HEK293T (cell line): ENCODE results near the gene ALDH16A1.

ENCODE experiments used
- CTCF ChIA-PET: fragments of 350-600 bp; formaldehyde crosslinking; extraction: SDS; loops from one replicate; lab custom pipeline; 2021; ENCODE audit warnings: antibody characterized with exemption, inconsistent platforms; lab: Yijun Ruan, JAX
- POLR2A ChIA-PET: fragments of 350-600 bp; formaldehyde crosslinking; extraction: SDS; loops from one replicate; lab custom pipeline; 2020; ENCODE audit warnings: antibody characterized with exemption, inconsistent platforms; lab: Yijun Ruan, JAX
- DNase-seq: peaks from one replicate; pipeline ENCODE4 v3.0.0; 2012; ENCODE audit warnings: mixed read lengths; ENCODE audit errors: extremely low spot score
- ARNT ChIP-seq: fragments of 450-650 bp; IDR thresholded peaks from 2 replicates; pipeline ENCODE4 v1.6.1; 2017; ENCODE audit warnings: mild to moderate bottlenecking
- BHLHE40 ChIP-seq: fragments of 450-650 bp; IDR thresholded peaks from 2 replicates; pipeline ENCODE4 v1.6.1; 2016; ENCODE audit warnings: mild to moderate bottlenecking, moderate library complexity, borderline replicate concordance
- CTBP1 ChIP-seq: fragments of 450-650 bp; IDR thresholded peaks from 2 replicates; pipeline ENCODE4 v1.6.1; 2016; ENCODE audit warnings: borderline replicate concordance
- ELF4 ChIP-seq: fragments of 450-650 bp; IDR thresholded peaks from 2 replicates; pipeline ENCODE4 v1.6.1; 2017; ENCODE audit warnings: antibody characterized with exemption
- FOXA1 ChIP-seq: fragments of 450-650 bp; IDR thresholded peaks from 2 replicates; pipeline ENCODE4 v1.6.1; 2016; ENCODE audit warnings: mild to moderate bottlenecking
- FOXK2 ChIP-seq: fragments of 450-650 bp; IDR thresholded peaks from 2 replicates; pipeline ENCODE4 v1.6.1; 2016; ENCODE audit warnings: mild to moderate bottlenecking
- FOXM1 ChIP-seq: fragments of 450-650 bp; IDR thresholded peaks from 2 replicates; pipeline ENCODE4 v1.6.1; 2017; ENCODE audit warnings: mild to moderate bottlenecking, borderline replicate concordance
- HDGF ChIP-seq: fragments of 450-650 bp; IDR thresholded peaks from 2 replicates; pipeline ENCODE4 v1.6.1; 2017; ENCODE audit warnings: antibody characterized with exemption, borderline replicate concordance
- L3MBTL2 ChIP-seq: fragments of 450-650 bp; conservative IDR thresholded peaks from 2 replicates; pipeline ENCODE4 v1.6.1; 2016; ENCODE audit warnings: mild to moderate bottlenecking
- LEF1 ChIP-seq: fragments of 450-650 bp; IDR thresholded peaks from 2 replicates; pipeline ENCODE4 v1.6.1; 2017; ENCODE audit warnings: mild to moderate bottlenecking, borderline replicate concordance
- NFRKB ChIP-seq: fragments of 450-650 bp; IDR thresholded peaks from 2 replicates; pipeline ENCODE4 v1.6.1; 2016; ENCODE audit warnings: mild to moderate bottlenecking, moderate library complexity
- SP1 ChIP-seq: fragments of 450-650 bp; IDR thresholded peaks from 2 replicates; pipeline ENCODE4 v1.6.1; 2017
- SUZ12 ChIP-seq: fragments of 450-650 bp; IDR thresholded peaks from 2 replicates; pipeline ENCODE4 v1.6.1; 2016; ENCODE audit warnings: mild to moderate bottlenecking
- TARDBP ChIP-seq: fragments of 450-650 bp; IDR thresholded peaks from 2 replicates; pipeline ENCODE4 v1.6.1; 2016
- ZNF384 ChIP-seq: fragments of 450-650 bp; IDR thresholded peaks from 2 replicates; pipeline ENCODE4 v1.6.1; 2016
- TF ChIP-seq, protein P1 (sequence below): fragments of 450-650 bp; IDR thresholded peaks from 2 replicates; pipeline ENCODE4 v1.6.1; 2016

Gene ALDH16A1

DNA sequence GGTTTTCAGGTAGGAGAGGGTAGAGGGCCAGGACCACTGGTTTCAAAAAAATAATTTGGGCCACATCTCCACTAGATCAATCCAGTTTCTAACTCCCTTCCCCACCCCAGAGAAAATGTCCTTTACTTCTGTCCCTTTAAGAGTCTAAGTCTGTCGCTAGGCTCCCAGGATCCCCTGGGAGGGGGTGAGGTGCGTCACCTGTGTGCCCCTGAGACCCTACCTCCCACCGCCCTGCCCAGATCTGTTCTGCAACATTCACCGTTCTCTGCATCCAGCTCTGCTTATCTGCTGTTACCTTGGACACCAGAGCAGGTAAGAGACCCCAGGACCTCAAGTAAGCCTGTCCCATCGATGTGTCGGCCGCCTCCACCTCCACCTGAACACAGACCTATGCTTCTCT, 27.8 kb upstream of the ALDH16A1 start, which contains the start of gene GFY:
GFY (plus strand) TSS at position 211 of the 400 bp plus-strand sequence. CDS start 1,043 bp downstream, outside the sequence.
- ChIA-PET CTCF (interaction anchor here (1.2 to 2.1 kb wide), 2 partner anchors 22 to 34 kb away, joined by 5 to 9 read pairs; no protein-coding TSS in a partner anchor), POLR2A (interaction anchor here (1.2 to 3.2 kb wide), 4 partner anchors 17 to 28 kb away, joined by 3 to 13 read pairs (median 8); partner anchors contain the start of genes ALDH16A1 and PIH1D1)
- no peak for TF ChIP-seq L3MBTL2
- TF ChIP-seq SP1: no peak
- no peak for TF ChIP-seq FOXK2
- TF ChIP-seq ELF4: no peak
- TF ChIP-seq BHLHE40: no peak
- no peak for TF ChIP-seq FOXM1
- TF ChIP-seq, protein P1, sequence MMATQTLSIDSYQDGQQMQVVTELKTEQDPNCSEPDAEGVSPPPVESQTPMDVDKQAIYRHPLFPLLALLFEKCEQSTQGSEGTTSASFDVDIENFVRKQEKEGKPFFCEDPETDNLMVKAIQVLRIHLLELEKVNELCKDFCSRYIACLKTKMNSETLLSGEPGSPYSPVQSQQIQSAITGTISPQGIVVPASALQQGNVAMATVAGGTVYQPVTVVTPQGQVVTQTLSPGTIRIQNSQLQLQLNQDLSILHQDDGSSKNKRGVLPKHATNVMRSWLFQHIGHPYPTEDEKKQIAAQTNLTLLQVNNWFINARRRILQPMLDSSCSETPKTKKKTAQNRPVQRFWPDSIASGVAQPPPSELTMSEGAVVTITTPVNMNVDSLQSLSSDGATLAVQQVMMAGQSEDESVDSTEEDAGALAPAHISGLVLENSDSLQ: no peak
- no peak for DNase-seq

DNA sequence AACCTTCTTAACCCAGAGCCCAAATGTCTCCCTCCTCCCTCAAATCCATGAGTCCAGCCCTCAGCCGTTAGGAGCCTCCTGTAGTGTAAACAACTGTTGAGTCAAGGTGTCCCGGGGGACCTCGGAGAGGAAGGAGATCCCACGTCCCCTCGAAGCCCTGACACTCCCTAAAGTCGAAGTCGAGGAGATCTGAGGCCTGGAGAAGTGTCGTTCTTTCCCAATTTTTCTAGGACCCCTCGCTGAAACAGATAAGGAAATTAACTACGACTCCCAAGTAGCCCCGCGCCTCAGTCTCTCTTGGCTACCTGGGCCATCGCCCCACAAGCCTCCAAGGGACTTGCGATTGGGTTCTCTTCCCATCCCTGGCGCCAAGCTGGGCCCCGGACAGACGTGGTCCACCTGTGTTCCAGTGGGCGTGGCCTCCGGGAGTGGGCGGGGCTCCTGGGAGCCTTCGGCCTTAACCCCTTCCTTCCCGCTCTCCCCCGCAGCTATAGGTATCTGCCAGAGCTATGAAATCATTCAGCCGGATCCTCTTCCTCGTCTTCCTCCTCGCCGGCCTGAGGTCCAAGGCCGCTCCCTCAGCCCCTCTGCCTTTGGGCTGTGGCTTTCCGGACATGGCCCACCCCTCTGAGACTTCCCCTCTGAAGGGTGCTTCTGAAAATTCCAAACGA, 27.0 kb upstream of the ALDH16A1 start:
- ChIA-PET POLR2A (interaction anchor here (0.8 to 3.2 kb wide), 5 partner anchors 14 to 27 kb away, joined by 3 to 13 read pairs (median 3); partner anchors contain the start of genes ALDH16A1 and PIH1D1), CTCF (interaction anchor here (1.2 to 2.1 kb wide), 3 partner anchors 10 to 35 kb away, joined by 3 to 9 read pairs (median 5); no protein-coding TSS in a partner anchor)
- peak; percentile 66 for DNase-seq
- no peak for TF ChIP-seq ARNT
- TF ChIP-seq FOXA1: no peak
- no peak for TF ChIP-seq L3MBTL2
- TF ChIP-seq HDGF: no peak
- TF ChIP-seq, protein P1: no peak
- TF ChIP-seq SUZ12: no peak
- no peak for TF ChIP-seq SP1

DNA sequence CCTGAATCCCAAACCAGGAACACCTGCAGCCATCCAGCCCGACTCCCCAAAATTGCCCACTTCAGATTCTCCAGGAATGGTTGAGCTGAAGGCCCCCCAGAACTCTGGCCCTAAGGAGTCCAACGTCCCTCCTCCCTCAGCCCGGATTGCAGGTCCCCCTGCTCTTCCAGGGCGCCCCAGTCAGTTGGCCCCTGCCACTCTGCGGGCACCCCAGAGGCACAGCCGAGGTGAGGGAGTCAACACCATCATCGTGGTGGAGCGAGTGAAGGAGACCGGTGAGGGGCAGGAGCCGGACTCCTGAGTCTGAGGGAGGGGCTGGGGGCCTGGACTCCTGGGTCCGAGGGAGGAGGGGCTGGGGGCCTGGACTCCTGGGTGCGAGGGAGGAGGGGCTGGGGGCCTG, 25.7 kb upstream of the ALDH16A1 start:
- TF ChIP-seq HDGF (no peak), ARNT (no peak), FOXA1 (no peak), ELF4 (no peak), SUZ12 (no peak), FOXM1 (no peak), BHLHE40 (no peak), FOXK2 (no peak), NFRKB (no peak), CTBP1 (no peak), TARDBP (no peak), SP1 (no peak), LEF1 (no peak), L3MBTL2 (no peak), ZNF384 (no peak)
- TF ChIP-seq, protein P1: no peak
- ChIA-PET POLR2A (interaction anchor here (0.9 kb wide), 1 partner anchor 15 kb away, joined by 3 read pairs; no protein-coding TSS in a partner anchor), CTCF (interaction anchor here (0.5 kb wide), 1 partner anchor 354 kb away, joined by 3 read pairs; no protein-coding TSS in a partner anchor)
- DNase-seq: no peak

DNA sequence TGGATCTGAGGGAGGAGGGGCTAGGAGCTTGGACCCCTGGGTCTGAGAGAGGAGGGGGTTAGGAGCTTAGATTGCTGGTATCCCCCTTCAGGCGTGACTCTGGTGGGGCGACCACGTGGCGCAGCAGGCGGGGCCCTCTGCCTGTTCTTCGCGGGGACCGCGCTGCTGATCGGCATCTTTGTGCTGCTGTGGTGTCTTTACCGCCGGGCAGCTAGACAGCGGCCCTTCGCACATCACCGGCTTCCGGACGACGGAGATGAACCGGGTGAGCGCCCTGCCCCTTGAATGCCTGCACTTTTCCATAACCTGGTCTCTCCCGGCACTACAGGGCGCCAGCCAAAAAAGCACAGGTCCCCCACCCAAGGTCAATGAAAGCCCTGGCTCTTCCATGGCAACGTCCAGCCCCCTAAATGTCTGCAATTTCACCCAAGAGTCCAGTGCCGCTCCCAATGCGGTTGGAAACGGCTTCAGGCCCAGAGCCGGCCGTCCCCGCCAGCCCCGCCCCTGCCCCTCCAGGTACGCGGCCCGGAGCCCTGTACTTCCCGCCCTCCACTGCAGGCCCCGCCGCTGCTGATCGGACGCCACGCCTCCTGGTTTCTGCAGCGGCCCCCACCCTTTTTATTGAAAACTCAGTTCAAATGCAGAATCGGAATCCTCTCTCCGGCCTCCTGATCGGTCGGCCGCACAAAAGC, 25.0 kb upstream of the ALDH16A1 start:
- POLR2A ChIA-PET: interaction anchor here (0.9 kb wide), 1 partner anchor 14 kb away, joined by 3 read pairs; no protein-coding TSS in a partner anchor
- DNase-seq: no peak

More for the DNA sequence above, 25.0 kb upstream of the ALDH16A1 start:
- CTCF ChIA-PET: no interaction called here
- no peak for TF ChIP-seq ZNF384
- no peak for TF ChIP-seq LEF1
- TF ChIP-seq, protein P1: no peak
- TF ChIP-seq BHLHE40: no peak
- TF ChIP-seq FOXM1: no peak
- TF ChIP-seq SP1: no peak
- no peak for TF ChIP-seq L3MBTL2
- no peak for TF ChIP-seq FOXA1
- TF ChIP-seq TARDBP: no peak
- no peak for TF ChIP-seq SUZ12
- no peak for TF ChIP-seq HDGF
- no peak for TF ChIP-seq ARNT
- no peak for TF ChIP-seq FOXK2
- no peak for TF ChIP-seq CTBP1
- no peak for TF ChIP-seq NFRKB
- no peak for TF ChIP-seq ELF4
